Superior temporal gyrus (tissue), 1 donor: ENCODE results near the gene SYT1.

Experiments used
- DNase-seq: peaks from one replicate; pipeline ENCODE4 v3.0.0-alpha.2; 2016; ENCODE audit errors: extremely low spot score

The SYT1 gene

GRCh38 chr12:79056775-79057174, 192.2 kb downstream of the SYT1 start:
- DNase-seq: no peak

GRCh38 chr12:79057540-79057939, 193.0 kb downstream of the SYT1 start:
- no peak for DNase-seq

DNA sequence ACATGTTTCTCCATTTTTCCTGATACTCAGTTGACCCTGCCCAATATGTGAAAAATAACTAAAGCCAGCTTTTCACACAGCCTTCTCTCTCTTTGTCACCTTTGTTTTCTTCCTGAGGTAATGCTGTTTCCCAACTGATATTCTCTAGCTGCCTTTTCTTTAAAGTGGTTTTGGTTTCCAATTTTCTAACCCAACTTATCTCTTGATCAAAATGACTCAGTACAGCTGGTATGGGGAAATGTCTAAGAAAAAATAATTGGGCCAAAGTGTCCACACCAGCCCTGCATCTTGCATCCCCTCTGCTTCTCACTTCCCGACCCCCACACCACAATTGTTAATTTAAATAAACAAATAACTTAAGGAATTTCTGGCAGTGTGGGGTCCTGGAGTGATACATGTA, 193.8 kb downstream of the SYT1 start:
- no peak for DNase-seq

DNA sequence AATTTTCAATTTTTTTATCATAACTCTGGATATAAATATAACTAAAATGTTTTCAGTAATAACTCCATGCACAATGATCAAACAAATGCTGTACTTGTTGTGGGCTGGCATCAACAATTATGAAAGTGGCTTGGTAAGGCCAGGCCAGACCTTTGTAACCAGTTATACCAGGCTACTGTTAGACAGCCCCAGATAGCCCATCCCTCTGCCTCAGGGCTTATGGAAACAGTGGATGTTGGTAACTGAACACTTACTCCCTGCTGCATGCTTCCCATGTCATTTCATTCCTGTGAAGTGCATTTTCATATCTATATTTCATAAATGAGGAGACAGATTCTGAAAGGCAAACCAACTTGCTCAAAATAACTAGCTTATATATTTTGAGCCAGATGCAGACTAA, 195.0 kb downstream of the SYT1 start:
- no peak for DNase-seq

DNA sequence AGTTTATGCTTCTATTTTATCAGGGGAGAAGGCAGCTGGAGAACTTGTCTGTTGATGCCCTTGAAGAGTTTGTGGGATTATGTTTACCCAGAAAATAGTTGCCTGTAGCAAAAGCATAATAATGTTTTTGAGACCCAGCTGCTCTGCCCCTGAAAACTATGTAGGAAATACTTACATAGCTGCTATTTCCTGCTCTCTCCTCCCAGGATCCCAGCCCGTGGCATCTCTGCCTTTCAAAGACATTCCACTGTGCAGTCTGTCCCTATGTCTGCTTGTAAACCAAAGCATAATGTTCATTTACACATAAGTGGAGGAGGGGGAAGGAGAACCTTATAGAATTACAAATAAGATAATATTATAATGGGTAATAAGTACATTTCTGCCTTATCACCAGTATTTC, 198.7 kb downstream of the SYT1 start:
- no peak for DNase-seq

DNA sequence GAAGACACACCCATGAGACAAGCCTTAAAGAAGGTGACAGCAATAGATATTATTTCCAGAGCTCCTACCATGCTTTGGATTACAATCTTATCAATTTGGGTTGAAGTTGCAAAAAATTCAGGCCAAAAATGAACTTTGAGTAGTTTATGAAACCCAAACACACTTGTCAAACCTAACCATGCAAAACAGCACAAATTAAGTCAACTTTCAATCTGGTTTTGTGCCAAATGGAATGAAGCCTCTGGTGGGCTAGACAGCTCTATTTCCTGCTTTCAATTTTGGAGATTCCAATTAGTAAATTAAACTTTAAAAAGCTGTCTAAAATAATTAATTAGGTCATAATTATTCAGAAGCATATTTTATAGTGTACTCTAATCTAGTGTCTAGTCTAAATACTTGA, 203.4 kb downstream of the SYT1 start:
- no peak for DNase-seq

DNA sequence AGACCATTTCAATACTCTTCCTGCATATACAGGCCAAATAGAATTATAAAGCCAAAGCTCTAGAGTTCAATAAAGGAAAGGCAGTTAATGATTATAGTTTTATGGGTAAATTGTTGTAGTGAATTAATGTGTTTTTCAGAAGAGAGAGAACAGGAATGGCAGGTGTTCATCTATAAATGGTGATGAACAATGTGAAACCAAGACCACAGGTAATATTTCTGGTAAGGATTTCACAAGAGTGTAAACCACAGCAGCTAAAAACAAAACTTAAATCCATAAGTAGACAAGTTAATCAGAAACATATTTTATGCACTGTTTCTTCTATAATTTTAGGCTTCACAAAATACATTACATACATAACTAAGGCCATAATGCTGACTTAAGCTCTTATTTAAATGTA, 204.4 kb downstream of the SYT1 start:
- no peak for DNase-seq

DNA sequence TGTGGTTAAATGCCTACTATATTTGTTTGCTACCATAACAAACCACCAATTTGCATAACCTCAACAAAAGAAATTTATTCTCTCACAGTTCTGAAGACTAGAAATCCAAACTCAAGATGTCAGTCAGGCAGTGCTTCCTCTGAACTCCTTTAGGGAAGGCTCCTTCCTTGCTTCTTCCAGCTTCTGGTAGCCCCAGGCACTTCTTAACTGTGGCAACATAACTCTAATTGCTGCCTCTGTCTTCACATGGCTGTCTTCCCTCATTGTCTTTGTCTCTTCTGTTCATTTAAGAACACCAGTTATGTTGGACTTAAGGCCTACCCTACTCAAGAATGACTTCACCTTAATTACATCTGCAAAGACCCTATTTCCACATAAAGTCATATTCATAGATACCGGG, 206.9 kb downstream of the SYT1 start:
- DNase-seq: no peak

- no peak for DNase-seq
These were observed 208.9 kb downstream of the SYT1 start for GRCh38 chr12:79073506-79073905.

GRCh38 chr12:79082595-79082994, 218.0 kb downstream of the SYT1 start:
- no peak for DNase-seq

DNA sequence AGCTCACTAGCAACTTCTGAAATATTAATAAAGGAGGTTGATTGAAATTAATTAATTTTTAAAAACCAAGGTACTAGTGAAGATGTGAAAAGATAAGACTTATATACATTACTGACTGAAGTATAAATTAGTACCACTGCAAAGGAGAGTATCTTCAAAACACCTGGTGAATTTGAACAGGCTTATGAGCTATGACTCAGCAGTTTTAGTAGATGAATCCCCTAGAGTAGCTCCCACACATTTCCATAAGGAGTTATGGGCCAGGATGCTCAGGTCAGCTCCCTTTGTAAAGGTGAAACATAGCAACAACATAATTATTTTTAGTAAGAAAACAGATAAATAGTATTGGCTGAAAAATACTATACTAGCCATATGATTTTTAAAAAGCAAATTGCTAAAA, 218.6 kb downstream of the SYT1 start:
- DNase-seq: no peak

DNA sequence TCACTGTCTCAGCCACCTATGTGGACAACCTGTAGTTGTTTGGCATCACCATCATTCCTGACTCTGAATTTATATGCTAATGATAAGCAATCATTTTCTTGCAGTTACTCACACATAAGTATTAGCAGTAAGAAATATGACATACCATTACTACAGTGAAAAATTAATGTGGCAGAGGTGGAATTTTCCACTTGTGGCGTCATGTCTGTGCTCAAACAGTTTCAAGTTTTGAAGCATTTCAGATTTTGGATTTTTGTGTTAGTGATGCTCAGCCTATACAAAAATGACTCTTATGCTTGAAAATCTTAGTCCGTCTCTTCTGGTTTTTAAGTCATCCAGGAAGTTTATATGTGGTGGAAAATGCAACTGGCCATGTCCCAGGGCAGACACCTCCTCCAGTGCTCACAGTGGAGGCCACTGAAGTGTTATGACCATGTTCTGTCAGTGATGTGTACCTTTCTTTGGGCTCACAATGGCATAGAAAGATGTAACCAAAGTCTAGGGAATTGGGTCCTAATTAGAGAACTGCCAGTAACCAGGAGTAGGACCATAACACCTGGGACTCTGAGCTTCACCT, 220.6 kb downstream of the SYT1 start:
- DNase-seq: no peak

DNA sequence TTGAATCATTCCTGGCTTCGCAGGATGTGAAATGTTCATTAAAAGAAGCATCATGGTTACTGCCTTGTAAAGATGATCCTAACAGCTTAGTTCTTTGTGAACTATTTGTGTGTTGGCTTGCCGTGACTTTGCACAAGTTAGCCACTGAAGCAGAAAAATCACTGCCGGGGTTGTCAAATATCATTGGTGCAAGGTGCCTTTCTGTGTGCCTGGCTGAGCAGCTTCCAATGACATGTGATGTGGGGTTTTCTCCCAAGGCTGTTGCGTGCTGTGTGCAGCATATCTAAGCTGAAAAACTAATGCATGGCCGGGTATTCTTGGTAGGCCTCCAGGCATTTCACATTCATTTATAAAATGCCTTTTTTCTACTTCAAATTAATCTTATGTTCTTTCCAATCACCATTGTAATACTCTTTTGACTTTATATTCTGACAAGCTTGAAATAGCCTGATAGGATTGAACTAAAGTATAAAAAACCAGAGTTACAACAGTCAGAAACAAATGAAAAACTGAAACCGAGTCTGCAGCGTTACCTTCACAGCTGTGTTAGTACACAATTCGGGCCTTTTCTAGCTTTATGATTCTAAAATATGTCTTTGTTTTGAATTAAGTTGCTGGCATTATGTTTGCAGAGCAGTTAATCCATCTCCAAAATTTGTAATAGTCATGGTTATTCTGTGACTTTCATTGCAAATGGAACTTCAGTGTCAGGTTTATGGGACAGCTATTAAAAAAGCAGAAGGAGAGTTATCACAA, 222.1 kb downstream of the SYT1 start:
- no peak for DNase-seq

DNA sequence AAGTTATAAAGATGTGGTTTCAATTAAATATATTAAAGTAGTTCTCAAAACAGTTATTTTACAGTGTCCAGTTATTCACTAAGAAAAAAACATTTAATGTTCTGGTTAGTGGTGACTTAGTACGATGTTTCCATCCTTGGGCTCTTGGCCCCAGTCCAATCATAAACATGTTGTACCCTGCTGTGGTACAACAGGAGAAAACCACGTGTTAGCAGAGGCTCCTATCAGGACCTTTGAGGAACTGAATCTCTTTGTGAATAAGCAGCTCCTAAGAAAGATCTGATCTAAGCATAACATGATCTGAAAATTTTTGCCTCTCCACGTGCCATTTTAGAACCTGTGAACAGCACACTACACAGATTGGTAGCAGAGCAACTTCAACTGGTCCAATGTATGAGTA, 234.0 kb downstream of the SYT1 start:
- no peak for DNase-seq

DNA sequence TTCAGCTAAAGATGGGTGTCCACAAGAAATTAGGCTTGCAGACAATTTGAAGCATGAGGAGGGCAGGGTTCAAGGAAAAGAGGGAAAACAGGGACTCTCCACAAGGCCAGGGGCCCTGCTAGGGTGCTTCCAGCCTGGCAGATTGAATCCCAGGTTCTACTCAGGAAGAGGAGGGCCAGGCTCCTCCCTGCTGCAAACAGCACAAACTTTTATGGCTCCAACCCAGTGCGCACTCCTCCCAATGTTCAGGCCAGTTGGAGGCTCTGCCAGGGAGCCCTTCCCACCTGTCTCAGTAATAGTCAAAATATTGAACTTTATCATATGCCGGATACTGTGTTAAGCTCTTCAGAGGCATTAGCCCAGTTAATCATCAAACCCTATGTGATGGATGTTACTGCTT, 244.4 kb downstream of the SYT1 start:
- no peak for DNase-seq

DNA sequence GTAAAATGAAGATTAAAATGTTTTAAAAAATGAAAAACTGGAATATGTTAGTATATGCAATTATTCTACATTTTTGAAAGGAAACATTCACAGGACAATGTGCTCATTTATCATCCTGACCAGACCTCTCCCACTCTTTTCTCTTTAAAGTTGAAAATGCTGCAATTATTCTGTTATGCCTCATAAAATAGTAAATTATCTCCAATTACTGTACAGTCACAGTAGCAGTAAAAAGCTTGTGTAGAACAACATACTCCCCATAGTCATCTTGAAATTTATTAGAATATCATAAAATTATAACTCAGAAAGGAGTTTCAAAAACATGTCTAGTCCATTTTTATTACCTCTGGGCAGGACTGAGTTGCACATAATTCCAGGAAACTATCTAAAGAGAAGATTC, 250.3 kb downstream of the SYT1 start:
- no peak for DNase-seq

DNA sequence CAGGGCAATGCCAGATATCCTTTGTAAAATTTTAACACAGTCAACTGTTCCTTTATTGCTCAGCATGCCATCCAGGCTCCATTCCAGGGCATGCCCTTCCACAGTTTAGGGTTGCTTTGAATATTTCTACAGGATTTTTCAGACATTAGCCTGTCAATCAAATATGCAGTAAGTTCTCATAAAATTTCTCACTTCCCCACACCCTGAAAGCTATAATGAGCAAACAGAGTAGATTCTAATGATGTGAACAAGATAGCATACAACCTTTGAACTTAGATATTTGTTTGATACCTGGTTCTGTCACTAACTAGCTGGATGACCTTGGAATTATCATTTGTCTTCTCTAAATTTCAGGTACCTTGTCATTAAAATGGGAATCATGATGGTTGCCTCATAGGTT, 251.2 kb downstream of the SYT1 start:
- no peak for DNase-seq

DNA sequence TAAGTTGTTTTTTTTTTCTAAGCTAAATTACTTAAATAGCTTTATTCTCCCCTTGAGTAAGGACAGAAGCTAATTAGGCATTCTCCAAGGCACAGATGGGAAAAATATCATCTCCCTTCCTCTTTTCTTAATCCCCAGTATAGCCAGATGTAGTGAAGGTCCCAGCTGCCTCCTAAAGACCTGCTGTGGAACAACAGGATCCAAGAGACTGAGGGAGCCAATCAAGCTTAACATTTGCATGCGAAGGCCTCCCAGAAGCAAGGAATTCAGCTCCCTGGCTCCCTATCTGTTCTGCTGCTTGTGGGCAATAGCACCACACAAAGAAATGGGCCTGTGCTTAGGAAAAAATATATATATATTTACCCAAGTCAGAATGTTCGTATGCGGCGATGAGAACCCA, 255.2 kb downstream of the SYT1 start:
- no peak for DNase-seq

GRCh38 chr12:79121486-79121885, 256.9 kb downstream of the SYT1 start:
- no peak for DNase-seq

DNA sequence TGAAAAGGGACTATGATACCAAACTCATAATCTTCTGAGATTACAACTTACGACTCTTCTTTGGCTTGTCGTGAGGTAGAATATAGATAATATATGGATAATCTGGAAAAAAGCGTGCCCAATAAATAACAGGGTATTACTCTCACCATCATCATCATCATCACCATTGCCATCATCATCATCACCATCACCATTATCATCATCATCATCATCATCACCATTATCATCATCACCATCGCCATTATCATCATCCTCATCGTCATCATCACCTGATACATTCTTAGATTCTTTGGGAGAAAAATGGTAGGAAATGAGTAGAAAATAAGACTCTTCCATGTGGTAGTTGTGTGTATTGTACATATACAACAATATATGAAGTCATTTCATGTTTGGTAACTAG, 259.8 kb downstream of the SYT1 start:
- no peak for DNase-seq

GRCh38 chr12:79125358-79125757, 260.8 kb downstream of the SYT1 start:
- DNase-seq: no peak

- DNase-seq: peak; percentile 76
These were observed 262.7 kb downstream of the SYT1 start for GRCh38 chr12:79127271-79127751.

GRCh38 chr12:79128956-79129355, 264.4 kb downstream of the SYT1 start:
- DNase-seq: no peak

DNA sequence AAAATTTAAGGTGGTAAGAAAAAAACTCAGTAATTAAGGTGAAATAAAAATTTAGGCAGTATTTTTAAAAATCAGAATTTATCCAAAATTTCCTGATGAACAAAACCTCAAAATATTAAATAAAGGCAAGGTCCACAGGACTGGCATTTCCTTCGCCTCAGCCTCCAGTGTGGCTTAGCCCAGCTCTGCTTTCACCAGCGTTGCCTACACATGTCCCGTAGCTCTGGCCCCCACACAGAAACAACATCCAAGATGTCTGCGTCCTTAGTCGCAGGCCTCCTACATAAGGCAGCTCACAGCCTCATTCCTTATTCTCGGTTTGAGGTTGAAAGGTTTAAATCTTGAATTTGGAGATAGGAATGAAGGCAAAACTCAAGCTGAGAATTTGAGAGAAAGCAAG, 274.3 kb downstream of the SYT1 start:
- DNase-seq: no peak
